ENCODE measurements around the gene SPTLC2.

- TF ChIP-seq CTCF (IDR thresholded peaks at IDR 0.05) (no peak), POLR2AphosphoS5 (IDR thresholded peaks at IDR 0.05; ENCODE audit: insufficient read depth in 1 of 2, low read depth in 1 of 2) (no peak)
Observed at GRCh38 chr14:77503138-77503537, 113.3 kb downstream of the SPTLC2 start.
